Measurements from ENCODE around the gene SYNE4. TPM values are rescaled to one million over a fixed set of nuclear protein-coding genes. Genes with fewer than 3 reads are reported as not detected.

SYNE4 gene
- polyA plus RNA-seq, 1 experiment: 0.16 TPM

DNA sequence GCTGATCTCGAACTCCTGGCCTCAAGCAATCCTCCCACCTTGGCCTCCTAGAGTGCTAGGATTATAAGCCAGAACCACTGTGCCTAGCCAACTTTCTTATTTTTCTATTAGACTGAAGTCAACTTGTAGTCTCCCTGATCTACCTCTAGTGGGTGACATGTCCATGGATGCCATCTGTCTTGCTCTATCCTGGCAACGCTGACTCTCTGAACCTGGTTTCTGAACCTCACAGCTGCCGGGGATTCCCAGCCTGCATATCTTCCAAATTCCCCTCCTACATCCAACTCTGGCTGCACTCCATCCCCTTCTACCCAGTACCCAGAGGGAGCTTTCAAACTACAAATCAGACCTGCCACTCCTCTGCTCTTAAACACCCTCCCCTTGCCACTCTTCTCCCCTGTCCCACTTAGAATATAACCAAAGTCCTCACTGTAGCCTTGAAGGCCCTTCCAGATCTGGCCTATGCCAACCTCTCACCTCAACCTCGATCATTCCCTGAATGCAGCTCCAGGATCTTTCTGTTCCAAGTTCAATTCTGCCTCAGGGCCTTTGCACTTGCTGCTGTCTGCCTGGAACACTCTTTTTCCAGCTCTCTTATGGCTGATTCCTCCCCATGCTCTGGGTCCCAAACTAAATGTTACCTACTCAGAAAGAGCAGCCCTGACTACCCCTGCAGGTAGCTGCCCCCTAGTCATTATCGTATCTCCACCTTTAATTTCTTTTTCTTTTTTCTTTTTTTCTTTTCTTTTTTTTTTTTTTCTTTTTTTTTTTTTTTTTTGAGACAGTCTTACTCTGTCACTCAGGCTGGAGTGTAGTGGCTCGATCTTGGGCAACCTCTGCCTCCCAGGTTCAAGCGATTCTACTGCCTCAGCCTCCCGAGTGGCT, 21.9 kb upstream of the SYNE4 start:
- no peak for DNase-seq (ENCODE audit: low read depth)
- H3K27me3 ChIP-seq (ENCODE audit: control insufficient read depth, insufficient read depth, low read length): no peaks in the 10 kb centered on the region
- CTCF ChIA-PET: interaction anchor here (1.0 to 1.2 kb wide), 2 partner anchors 10 to 16 kb away, joined by 3 read pairs; partner anchors contain the start of gene ALKBH6
- no peak overlapping the region for H3K4me3 ChIP-seq (ENCODE audit: low read depth, low read length)
- H3K36me3 ChIP-seq (ENCODE audit: control insufficient read depth, insufficient read depth, low read length): peaks cover 19% of the 10 kb centered on the region
- POLR2A ChIA-PET: no interaction called here
- TF ChIP-seq, protein P1, sequence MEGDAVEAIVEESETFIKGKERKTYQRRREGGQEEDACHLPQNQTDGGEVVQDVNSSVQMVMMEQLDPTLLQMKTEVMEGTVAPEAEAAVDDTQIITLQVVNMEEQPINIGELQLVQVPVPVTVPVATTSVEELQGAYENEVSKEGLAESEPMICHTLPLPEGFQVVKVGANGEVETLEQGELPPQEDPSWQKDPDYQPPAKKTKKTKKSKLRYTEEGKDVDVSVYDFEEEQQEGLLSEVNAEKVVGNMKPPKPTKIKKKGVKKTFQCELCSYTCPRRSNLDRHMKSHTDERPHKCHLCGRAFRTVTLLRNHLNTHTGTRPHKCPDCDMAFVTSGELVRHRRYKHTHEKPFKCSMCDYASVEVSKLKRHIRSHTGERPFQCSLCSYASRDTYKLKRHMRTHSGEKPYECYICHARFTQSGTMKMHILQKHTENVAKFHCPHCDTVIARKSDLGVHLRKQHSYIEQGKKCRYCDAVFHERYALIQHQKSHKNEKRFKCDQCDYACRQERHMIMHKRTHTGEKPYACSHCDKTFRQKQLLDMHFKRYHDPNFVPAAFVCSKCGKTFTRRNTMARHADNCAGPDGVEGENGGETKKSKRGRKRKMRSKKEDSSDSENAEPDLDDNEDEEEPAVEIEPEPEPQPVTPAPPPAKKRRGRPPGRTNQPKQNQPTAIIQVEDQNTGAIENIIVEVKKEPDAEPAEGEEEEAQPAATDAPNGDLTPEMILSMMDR (IDR thresholded peaks at IDR 0.05; ENCODE audit: insufficient read depth, low read depth, low read length): peak; percentile 41

DNA sequence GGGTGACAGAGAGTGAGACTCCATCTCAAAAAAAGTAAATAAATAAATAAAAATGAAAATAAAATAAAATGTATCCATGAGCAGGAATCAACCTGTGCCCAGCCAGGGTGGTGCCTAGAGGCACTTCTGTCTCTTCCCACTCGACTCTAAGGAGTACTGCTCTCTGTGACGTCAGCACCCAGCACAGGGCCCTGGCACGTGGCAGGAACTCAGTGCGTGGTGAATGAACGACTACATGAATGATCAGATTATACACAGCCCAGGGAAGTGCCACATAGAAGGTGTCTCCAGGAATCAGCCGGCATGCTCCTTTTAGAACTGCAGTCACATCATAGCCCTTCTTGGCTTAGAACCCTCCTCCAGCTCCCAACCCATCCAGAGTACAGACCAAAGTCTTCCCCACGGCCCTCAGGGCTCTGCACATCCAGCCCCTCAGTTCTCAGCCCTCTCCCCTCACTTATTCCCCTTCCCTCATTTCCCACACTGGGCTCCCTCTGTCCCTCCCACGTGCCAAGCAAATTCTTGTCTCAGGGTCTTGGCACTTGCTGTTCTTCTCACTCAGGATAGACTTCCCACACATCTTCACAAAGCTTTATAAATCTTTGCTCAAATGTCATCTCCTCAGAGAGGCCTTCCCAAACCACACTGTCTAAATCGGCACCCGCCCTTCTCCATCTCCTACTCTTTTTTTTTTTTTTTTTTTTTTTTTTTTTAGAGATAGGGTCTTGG, 19.9 kb upstream of the SYNE4 start:
- ChIA-PET CTCF (interaction anchor here (0.6 to 1.3 kb wide), 2 partner anchors 13 to 15 kb away, joined by 3 read pairs; partner anchors contain the start of gene ALKBH6), POLR2A (no interaction called here)
- no peak for DNase-seq (ENCODE audit: low read depth)
- Histone ChIP-seq H3K4me3 (ENCODE audit: low read depth, low read length) (no peak overlapping the region), H3K36me3 (ENCODE audit: control insufficient read depth, insufficient read depth, low read length) (peaks cover 33% of the 10 kb centered on the region), H3K27me3 (ENCODE audit: control insufficient read depth, insufficient read depth, low read length) (no peaks in the 10 kb centered on the region)
- TF ChIP-seq, protein P1 (IDR thresholded peaks at IDR 0.05; ENCODE audit: insufficient read depth, low read depth, low read length): no peak

DNA sequence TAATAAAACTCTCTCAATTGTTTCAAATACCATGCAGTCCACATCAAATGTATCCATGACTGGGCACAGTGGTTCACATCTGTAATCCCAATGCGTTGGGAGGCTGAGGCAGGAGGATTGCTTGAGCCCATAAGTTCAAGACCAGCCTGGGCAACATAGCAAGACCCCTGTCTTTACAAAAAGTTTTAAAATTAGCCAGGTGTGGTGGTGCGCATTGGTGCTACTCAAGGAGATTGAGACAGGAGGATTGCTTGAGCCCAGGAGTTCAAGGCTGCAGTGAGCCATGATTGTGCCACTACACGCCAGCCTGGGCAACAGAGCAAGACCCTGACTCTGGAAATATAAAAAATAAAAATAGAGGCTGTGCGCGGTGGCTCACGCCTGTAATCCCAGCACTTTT, 19.1 kb upstream of the SYNE4 start:
- Histone ChIP-seq H3K36me3 (ENCODE audit: control insufficient read depth, insufficient read depth, low read length) (peaks cover 34% of the 10 kb centered on the region), H3K27me3 (ENCODE audit: control insufficient read depth, insufficient read depth, low read length) (no peaks in the 10 kb centered on the region), H3K4me3 (ENCODE audit: low read depth, low read length) (no peak overlapping the region)
- DNase-seq (ENCODE audit: low read depth): no peak
- TF ChIP-seq, protein P1 (IDR thresholded peaks at IDR 0.05; ENCODE audit: insufficient read depth, low read depth, low read length): no peak
- POLR2A ChIA-PET: no interaction called here
- CTCF ChIA-PET: interaction anchor here (1.3 kb wide), 1 partner anchor 14 kb away, joined by 3 read pairs; the partner anchor contains the start of gene ALKBH6

DNA sequence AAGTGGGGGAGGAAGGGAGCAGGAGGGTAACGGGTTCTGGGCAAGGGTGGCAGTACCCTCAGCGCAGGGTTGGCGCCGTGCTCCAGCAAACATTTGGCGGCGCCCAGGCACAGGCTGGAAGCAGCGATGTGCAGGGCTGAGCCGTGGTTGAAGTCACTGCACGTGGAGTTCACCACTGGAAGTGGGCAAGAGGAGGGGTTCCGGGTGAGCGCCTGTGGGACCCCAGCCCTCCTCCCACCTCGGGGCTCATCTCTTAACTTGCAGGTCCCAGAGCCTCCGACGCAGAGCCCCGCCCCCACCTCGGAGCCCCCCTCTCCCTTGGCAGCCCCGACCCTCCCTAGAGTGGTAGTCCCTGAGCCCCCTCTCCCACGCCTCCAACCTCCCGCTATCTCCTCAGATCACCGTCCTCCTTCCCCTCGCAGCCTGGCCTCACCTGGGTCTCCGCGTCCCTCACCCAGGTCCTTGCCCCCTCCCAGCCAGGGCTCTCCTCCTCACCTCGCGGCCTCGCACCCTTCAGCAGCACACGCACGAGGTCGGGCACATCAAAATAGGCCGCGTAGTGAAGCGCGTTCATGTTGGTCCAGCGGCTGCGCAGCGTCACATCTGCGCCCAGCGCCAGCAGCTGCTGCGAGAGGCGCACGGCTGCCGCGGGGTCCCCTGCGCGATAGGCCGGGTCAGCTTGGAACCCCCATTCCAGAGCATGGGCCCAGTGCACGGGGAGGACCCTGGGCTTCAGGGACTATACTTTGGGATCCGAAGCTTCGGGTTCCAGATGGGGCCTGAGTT, 17.7 kb upstream of the SYNE4 start:
- ChIA-PET CTCF (no interaction called here), POLR2A (no interaction called here)
- Histone ChIP-seq H3K27me3 (ENCODE audit: control insufficient read depth, insufficient read depth, low read length) (no peaks in the 10 kb centered on the region), H3K4me3 (ENCODE audit: low read depth, low read length) (no peak overlapping the region), H3K36me3 (ENCODE audit: control insufficient read depth, insufficient read depth, low read length) (peaks cover 39% of the 10 kb centered on the region)
- TF ChIP-seq, protein P1 (IDR thresholded peaks at IDR 0.05; ENCODE audit: insufficient read depth, low read depth, low read length): no peak
- DNase-seq (ENCODE audit: low read depth): no peak
